Keratinocyte (primary cell): Measurements from ENCODE around the gene COX4I1. TPM values are rescaled to one million over a fixed set of nuclear protein-coding genes. Genes with fewer than 3 reads are reported as not detected.

Experiments
- DNase-seq: peaks from one replicate; pipeline ENCODE4 v3.0.0-alpha.2; 2011; ENCODE audit warnings: low read depth, missing footprints, low spot score
- FAIRE-seq: peaks from 2 replicates; lab custom pipeline; 2011; peaks lifted over from hg19 to GRCh38; lab: Jason Lieb, UNC
- H2AFZ ChIP-seq: 2 replicates; pipeline ENCODE4 v1.6.0; 2012; ENCODE audit warnings: low read length, control low read depth, inconsistent platforms; ENCODE audit not compliant: control insufficient read depth
- H3K27ac ChIP-seq: 2 replicates; pipeline ENCODE4 v1.5.1; 2011; ENCODE audit warnings: low read length; ENCODE audit not compliant: control insufficient read depth, insufficient read depth
- H3K27me3 ChIP-seq: 3 replicates; pipeline ENCODE4 v1.6.0; 2011; ENCODE audit warnings: low read length; ENCODE audit not compliant: control insufficient read depth, insufficient read depth; ENCODE audit errors: extremely low read depth
- H3K36me3 ChIP-seq, 2 experiments: 2 replicates in 1 of 2; 3 replicates in 1 of 2; pipeline ENCODE4 v1.5.1; 2011; ENCODE audit warnings: low read length in 2 of 2, mild to moderate bottlenecking in 1 of 2; ENCODE audit not compliant: control insufficient read depth in 2 of 2, insufficient read depth in 2 of 2; ENCODE audit errors: extremely low read depth in 1 of 2
- H3K4me1 ChIP-seq: 3 replicates; pipeline ENCODE4 v1.5.1; 2011; ENCODE audit warnings: low read length; ENCODE audit not compliant: control insufficient read depth, insufficient read depth; ENCODE audit errors: extremely low read depth
- H3K4me2 ChIP-seq: 3 replicates; pipeline ENCODE4 v1.6.0; 2011; ENCODE audit warnings: low read depth, low read length; ENCODE audit not compliant: control insufficient read depth, insufficient read depth; ENCODE audit errors: extremely low read depth
- H3K4me3 ChIP-seq, 3 experiments: fragments of 200-600 bp in 1 of 3; sonication (generic) in 1 of 3; 2 replicates in 2 of 3; 3 replicates in 1 of 3; pipeline ENCODE4 v1.5.1; 2011 to 2016; ENCODE audit warnings: low read length in 3 of 3, mild to moderate bottlenecking in 3 of 3, control low read depth in 2 of 3, inconsistent platforms in 1 of 3, low read depth in 1 of 3, mixed read lengths in 1 of 3, mixed run types in 1 of 3, moderate library complexity in 1 of 3; ENCODE audit not compliant: control insufficient read depth in 2 of 3, insufficient read depth in 2 of 3; ENCODE audit errors: extremely low read depth in 1 of 3
- H3K79me2 ChIP-seq: 2 replicates; pipeline ENCODE4 v1.6.0; 2012; ENCODE audit warnings: low read length; ENCODE audit not compliant: control insufficient read depth, insufficient read depth
- H3K9ac ChIP-seq: 3 replicates; pipeline ENCODE4 v1.6.0; 2011; ENCODE audit warnings: low read length; ENCODE audit not compliant: control insufficient read depth, insufficient read depth; ENCODE audit errors: extremely low read depth
- H3K9me1 ChIP-seq: 3 replicates; pipeline ENCODE4 v1.6.0; 2011; ENCODE audit warnings: low read length; ENCODE audit not compliant: control insufficient read depth, insufficient read depth; ENCODE audit errors: extremely low read depth
- H3K9me3 ChIP-seq: 2 replicates; pipeline ENCODE4 v1.5.1; 2012; ENCODE audit warnings: low read depth, low read length; ENCODE audit not compliant: control insufficient read depth
- H4K20me1 ChIP-seq: 3 replicates; pipeline ENCODE4 v1.6.0; 2011; ENCODE audit warnings: low read length; ENCODE audit not compliant: control insufficient read depth, insufficient read depth; ENCODE audit errors: extremely low read depth
- CTCF ChIP-seq, 3 experiments: IDR thresholded peaks in 1 of 3; conservative IDR thresholded peaks in 1 of 3; optimal IDR thresholded peaks in 1 of 3; 2 replicates in 2 of 3; 3 replicates in 1 of 3; pipeline versions ENCODE3 to v1.5.1; 2011; ENCODE audit warnings: low read length in 3 of 3, mild to moderate bottlenecking in 3 of 3, moderate library complexity in 2 of 3, control low read depth in 1 of 3, inconsistent platforms in 1 of 3; ENCODE audit not compliant: insufficient read depth in 2 of 3; ENCODE audit errors: extremely low read depth in 1 of 3
- EZH2 ChIP-seq: IDR thresholded peaks from one replicate; pipeline ENCODE4 v1.6.1; 2012; ENCODE audit warnings: inconsistent platforms, mild to moderate bottlenecking, low read length, moderate library complexity
- dilution Hi-C: fragments of 300-500 bp; cut with MboI; formaldehyde crosslinking; loops from one replicate; pipeline ENCODE4 v1.7.0; 2020; ENCODE audit warnings: low sequenced_read_pairs; ENCODE audit not compliant: extremely low pct_ligation_motif_present
- polyA plus RNA-seq, 5 experiments: library from polyadenylated mRNA; depleted of rRNA in 3 of 5; stranded (reverse) in 3 of 5; stranded (forward) in 1 of 5; unstranded in 1 of 5; fragments of >200 nt; gene quantifications; 1 replicate in 1 of 5; 2 replicates in 3 of 5; 3 replicates in 1 of 5; pipeline versions ENCODE4 v1.2.1 to v1.2.3, GENCODE V29; 2011 to 2012; ENCODE audit warnings: missing spikeins in 2 of 5, low read depth in 1 of 5, low replicate concordance in 1 of 5

The COX4I1 gene
- polyA plus RNA-seq, 1 donor (not counting 4 experiments of a cell fraction or from before 2014, with no cell fraction given) = 809 TPM

DNA sequence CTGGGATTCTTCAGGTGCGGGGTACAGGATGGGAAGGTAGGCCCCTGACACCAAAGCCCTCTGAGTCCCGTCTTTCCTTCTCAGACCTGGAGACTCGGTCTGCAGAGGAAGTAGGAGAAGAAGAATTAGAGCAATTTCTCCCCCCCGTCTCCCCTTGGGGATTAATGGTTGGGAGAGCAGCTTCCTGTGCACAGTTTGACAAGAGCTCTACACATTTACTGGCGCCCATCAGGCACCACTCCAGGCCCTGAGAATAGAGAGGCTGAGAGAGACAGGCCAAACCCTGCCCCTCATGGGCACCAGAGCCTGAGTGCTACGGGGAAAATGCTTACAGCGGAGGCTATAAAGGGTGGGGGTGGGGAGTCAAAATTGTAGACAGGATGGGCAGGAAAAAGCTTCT lies 45.1 kb upstream of the COX4I1 start:
- H3K4me1 ChIP-seq = peaks cover 53% of the 10 kb centered on the region
- FAIRE-seq = no peak
- H3K4me3 ChIP-seq = no peak overlapping the region
- H2AFZ ChIP-seq = no peak overlapping the region
- H3K27ac ChIP-seq = no peak overlapping the region
- TF ChIP-seq CTCF (optimal IDR thresholded peaks at IDR 0.05 in 1 of 3, IDR thresholded peaks at IDR 0.05 in 1 of 3, conservative IDR thresholded peaks at IDR 0.05 in 1 of 3; ENCODE audit: extremely low read depth in 1 of 3, insufficient read depth in 2 of 3, low read length in 3 of 3) (no peak), EZH2 (no peak)
- H3K79me2 ChIP-seq = peaks cover 11% of the 10 kb centered on the region
- no peak overlapping the region for H3K4me2 ChIP-seq
- dilution Hi-C loops = no loop called here
- no peaks in the 10 kb centered on the region for H3K9me3 ChIP-seq
- H3K9me1 ChIP-seq = no peaks in the 10 kb centered on the region
- no peak for DNase-seq
- H3K36me3 ChIP-seq = peaks cover 0 to 7% of the 10 kb centered on the region in 2 experiments
- H3K27me3 ChIP-seq = no peaks in the 10 kb centered on the region
- peaks cover 3% of the 10 kb centered on the region for H4K20me1 ChIP-seq
- H3K9ac ChIP-seq = no peak overlapping the region

DNA sequence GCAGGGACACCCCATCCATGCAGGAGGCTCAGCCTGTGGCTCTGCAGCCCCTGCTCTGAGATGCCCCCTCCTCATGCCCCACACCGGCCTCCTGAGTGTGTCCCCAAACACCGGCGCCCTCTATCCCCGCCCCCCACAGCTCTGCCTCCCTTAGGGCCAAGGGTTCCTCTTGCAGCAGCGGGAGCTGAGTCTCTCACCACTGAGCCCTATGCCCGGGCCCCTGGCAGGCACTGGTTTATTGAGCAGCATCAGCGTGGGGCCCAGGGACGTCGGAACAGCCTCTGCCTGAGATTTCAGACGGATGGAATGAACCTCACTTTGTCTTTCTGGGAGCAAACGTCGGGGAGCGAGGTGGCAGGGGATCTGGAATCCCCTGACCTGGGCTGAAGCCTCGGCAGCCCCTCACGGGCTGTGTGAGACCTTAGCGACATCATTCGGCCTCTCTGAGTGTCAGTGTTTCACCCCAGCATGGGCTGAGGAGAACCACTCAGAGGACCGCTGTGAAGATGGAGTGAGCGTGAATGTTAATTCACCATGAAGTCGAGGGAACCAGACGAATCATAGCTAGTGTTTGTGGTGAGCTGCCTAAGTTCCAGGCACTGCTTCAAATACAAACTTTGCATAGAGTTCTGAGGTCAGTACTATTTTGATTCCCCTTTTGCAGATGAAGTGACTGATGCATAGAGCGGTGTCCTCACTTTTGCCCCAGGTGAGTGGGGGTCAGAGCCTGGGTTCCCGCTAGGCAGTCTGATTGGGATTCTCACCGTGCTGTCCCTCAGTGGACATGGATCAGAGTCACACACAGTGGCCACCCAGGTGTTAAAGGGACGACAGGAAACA lies 43.3 kb upstream of the COX4I1 start:
- no peak for TF ChIP-seq EZH2
- TF ChIP-seq CTCF (optimal IDR thresholded peaks at IDR 0.05 in 1 of 3, IDR thresholded peaks at IDR 0.05 in 1 of 3, conservative IDR thresholded peaks at IDR 0.05 in 1 of 3; ENCODE audit: extremely low read depth in 1 of 3, insufficient read depth in 2 of 3, low read length in 3 of 3) = no peak
- Histone ChIP-seq H3K4me3 (no peak overlapping the region), H3K9ac (no peak overlapping the region), H3K79me2 (no peaks in the 10 kb centered on the region), H3K9me1 (no peaks in the 10 kb centered on the region), H3K4me2 (no peak overlapping the region), H3K4me1 (peaks cover 50% of the 10 kb centered on the region), H4K20me1 (no peaks in the 10 kb centered on the region), H2AFZ (no peak overlapping the region), H3K36me3 (no peaks in the 10 kb centered on the region), H3K27ac (no peak overlapping the region), H3K9me3 (no peaks in the 10 kb centered on the region), H3K27me3 (no peaks in the 10 kb centered on the region)
- FAIRE-seq = no peak
- dilution Hi-C loops = no loop called here
- DNase-seq = no peak
